HG03103 (cell line): ENCODE results near the gene CPTP.

Experiments used
- ATAC-seq: cut with Tn5 transposase; IDR thresholded peaks from one replicate; pipeline ENCODE4 v1.9.1; 2021; ENCODE audit warnings: low read depth; ENCODE audit not compliant: unreplicated experiment

CPTP gene

DNA sequence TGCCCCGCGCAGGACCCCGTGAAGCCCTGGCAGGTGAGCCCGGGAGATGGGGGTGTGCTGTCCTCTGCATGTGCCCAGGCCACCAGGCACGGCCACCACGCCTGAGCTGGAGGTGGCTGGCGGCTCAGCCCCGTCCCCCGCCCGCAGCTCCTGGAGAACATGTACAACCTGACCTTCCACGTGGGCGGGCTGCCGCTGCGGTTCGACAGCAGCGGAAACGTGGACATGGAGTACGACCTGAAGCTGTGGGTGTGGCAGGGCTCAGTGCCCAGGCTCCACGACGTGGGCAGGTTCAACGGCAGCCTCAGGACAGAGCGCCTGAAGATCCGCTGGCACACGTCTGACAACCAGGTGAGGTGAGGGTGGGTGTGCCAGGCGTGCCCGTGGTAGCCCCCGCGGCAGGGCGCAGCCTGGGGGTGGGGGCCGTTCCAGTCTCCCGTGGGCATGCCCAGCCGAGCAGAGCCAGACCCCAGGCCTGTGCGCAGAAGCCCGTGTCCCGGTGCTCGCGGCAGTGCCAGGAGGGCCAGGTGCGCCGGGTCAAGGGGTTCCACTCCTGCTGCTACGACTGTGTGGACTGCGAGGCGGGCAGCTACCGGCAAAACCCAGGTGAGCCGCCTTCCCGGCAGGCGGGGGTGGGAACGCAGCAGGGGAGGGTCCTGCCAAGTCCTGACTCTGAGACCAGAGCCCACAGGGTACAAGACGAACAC, 8.3 kb downstream of the CPTP start:
- ATAC-seq, result no peak

DNA sequence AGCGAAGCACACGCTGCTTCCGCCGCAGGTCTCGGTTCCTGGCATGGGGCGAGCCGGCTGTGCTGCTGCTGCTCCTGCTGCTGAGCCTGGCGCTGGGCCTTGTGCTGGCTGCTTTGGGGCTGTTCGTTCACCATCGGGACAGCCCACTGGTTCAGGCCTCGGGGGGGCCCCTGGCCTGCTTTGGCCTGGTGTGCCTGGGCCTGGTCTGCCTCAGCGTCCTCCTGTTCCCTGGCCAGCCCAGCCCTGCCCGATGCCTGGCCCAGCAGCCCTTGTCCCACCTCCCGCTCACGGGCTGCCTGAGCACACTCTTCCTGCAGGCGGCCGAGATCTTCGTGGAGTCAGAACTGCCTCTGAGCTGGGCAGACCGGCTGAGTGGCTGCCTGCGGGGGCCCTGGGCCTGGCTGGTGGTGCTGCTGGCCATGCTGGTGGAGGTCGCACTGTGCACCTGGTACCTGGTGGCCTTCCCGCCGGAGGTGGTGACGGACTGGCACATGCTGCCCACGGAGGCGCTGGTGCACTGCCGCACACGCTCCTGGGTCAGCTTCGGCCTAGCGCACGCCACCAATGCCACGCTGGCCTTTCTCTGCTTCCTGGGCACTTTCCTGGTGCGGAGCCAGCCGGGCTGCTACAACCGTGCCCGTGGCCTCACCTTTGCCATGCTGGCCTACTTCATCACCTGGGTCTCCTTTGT, 9.1 kb downstream of the CPTP start:
- no peak for ATAC-seq

DNA sequence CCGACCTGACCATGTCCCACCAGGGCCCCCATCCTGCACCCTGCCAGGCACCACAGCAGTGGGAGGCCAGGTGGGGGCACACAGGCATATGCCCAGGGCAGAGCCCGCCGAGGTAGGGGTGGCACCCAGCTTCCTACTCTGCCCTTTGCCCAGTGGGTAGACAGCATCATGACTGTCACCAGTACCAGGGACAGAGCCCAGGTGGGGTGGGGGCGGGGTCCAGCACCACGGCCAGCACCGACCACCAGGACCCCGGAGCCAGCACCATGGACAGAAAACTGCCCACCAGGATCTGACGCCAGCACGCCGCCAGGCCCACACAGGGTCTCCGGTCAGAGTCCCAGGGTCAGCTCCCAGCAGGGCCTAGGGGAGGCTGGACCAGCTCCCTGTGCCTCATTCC, 10.2 kb downstream of the CPTP start:
- no peak for ATAC-seq

DNA sequence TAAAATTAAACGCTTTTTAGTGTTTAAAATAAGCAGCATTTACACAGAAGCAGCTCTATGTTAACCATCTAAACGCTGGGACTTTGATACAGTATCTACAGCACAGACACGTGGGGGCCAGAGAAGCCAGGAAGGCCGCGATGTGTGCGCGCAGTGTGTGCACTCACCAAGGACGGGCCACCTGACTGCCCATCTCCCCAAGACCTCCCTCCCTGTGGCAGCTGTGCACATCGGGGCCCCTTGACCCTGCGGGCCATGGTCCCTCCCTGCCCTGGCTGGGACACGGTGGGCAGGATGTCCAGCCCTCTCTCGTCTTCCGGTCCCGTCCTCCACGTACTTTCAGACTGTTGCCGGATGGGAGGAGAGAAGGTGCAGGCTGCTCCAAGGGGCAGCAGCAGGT, 10.7 kb downstream of the CPTP start:
- no peak for ATAC-seq

DNA sequence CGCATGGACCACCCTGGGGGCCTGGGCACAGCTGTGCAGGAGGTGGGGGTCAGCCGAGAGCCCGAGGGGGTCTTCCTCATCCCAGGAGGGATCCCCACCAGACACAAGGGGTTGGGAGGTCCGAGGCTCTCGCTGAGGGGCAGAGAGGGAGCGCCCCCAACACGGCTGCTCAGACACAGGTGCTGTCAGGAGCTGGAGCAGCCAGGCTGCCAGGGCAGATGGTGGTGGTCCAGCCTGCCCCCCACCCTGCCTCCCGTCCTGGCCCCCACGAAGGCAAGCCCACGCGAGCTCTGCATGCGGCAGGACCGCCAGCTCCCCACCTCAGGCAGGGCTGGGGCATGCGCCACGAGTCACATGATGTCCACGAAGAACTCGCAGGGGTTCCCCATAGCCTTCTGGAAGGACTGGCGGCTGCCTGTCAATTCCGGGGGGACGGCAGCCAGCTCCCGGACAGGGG, 11.2 kb downstream of the CPTP start:
- ATAC-seq, result no peak

DNA sequence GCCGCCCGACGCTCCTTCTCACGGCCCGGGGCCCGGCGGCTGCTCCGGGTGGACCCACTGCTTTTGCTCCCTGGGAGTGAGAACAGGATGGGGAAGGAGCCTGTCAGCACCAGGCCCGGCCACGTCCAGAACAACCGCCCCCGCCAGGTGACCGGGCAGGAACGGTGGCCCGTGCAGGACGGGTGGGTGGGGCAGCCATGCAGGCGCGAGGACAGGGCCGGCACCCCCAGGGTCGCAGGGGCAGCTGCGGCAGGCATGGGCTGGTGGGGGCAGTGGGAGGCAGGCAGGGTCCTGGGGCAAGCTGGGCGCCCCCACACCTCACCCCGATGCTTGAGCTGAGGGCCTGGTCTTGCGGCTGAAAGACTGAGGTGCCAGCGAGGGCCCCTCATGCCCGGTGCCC, 11.8 kb downstream of the CPTP start:
- ATAC-seq, result no peak

DNA sequence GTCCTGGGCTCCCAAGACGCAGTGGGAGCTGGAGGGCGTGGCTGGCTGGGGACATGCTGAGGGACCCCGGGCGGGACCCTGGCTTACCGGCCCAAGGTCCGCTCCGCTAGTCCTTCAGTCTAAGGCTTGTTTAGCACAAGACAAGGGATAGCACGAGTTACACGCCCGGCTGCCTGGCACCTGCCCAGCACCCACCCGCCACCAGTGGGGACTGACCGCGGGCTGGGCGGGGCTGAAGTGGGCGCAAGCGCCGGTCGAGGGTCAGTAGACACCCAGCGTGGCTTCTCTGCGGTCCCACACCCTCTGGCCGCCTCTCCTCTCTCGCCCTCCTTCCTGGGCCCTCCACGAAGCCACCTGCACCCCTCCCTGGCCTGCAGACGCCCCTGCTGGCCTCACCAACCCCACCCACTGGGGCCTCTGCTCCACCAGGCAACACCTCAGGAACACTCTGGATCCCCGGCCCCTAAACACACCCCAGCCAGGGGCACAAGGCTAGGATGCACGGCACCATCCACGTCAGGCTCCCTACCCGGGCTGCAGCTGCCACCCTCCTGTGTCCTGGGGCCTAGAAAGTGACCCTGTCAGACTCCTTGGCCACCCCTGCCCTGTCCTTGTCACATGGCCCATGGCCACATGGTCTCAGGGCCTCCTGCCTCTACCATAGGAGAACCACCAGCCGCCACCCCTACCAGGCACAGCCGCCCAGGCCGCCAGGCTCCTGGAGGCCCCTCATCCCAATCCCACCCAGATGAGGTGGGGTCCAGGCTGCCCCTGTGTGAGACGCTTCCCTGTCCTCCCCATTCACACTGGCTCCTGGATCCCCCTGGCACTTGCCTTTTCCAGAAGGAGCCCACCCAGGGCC, 12.6 kb downstream of the CPTP start:
- ATAC-seq, result no peak

DNA sequence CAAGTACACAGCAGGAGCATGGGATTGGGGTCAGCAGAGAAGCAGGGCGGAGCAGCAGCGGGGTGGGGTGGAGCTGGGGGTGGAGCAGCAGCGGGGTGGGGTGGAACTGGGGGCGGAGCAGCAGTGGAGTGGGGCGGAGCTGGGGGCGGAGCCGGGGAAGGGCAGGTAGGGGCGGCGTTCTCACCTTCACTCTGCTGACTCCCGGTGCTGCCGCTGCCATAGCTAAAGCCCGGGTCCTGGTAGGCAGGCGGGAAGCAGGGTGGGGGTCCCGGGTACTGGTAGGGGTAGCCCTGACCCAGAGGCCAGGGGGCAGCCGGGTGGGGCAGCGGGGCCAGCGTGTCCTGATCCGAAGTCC, 13.2 kb downstream of the CPTP start:
- ATAC-seq, result no peak

DNA sequence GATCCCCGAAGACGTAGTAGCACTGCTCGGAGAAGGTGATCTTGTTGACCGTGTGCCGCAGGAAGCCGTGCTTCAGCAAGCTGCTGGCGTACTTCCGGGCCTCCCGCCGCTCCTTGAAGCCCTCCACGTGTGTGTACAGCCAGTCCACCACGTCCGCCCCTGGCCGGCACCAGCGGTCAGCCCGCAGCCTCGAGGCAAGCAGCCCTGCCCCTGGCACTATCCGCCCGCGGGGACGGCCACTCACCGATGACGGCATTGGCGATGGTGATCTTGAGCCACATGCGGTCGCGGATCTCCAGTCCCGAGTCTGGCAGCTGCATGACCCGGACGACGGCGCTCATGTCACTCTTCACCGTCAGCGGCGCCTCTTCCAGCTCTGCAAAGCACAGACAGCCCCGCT, 13.7 kb downstream of the CPTP start:
- no peak for ATAC-seq

DNA sequence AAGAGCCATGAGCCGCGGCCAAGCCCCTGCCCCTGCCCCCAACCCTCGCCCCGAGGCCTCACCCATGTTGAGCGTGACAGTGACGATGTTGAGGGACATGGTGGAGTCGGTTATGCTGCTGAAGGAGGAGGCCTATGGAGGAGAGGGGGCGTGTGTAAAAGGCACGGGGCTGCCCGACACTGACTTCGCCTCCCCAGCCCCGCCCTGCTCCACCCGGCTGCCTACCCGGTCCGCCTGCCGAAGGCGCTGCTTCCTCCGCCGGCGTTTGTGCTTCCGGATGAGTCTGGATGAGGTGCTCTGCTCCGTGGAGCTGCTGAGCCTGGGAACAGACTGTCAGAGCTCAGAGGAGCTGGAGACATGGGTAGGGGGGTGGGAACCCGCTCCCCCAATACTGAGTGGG, 15.6 kb downstream of the CPTP start:
- no peak for ATAC-seq

DNA sequence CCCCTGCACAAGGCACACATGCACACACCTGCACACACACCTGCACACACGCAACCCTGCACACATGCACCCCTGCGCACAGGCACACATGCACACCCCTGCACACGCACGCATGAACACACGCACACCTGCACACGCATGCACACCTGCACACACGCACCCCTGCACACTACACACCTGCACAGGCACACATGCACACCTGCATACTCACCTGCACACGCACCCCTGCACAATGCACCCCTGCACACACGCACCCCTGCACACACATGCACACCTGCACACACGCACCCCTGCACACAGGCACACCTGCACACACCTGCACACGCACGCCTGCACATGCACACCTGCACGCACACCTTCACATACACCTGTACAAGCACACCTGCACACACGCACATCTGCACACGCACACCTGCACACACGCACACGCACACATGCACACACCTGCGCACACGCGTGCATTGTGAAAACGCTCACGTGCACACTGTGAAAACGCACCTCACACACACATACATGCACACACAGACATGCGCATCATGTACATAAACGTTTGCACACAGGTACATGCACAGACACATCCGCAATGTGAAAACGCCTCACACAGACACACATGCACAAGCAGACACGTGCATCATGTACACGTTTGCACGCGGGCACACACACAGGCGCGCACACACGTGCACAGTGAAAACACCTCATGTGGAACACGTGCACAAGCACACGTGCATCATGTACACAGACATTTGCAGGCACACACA, 16.4 kb downstream of the CPTP start:
- no peak for ATAC-seq

DNA sequence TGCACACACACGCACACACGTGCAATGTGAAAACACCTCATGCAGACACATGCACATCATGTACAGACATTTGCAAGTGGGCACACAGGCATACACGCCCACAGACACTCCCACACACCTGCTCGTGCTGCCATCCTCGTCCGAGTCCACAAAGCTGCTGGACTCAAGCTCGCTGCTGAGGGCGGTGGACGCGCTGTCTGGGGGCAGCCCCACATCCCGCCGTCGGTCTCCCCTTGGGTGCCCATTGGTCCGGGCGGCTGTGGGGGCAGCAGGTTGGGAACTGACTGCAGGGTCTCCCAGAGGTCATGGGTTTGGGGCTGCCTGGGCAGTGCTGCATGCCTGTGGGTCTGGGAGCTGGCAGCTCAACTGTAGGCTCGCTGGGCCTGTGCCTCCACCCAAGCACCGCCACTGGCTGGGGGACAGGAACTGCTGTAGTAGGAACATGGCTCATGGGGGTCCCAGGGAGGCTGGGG, 17.0 kb downstream of the CPTP start:
- no peak for ATAC-seq

DNA sequence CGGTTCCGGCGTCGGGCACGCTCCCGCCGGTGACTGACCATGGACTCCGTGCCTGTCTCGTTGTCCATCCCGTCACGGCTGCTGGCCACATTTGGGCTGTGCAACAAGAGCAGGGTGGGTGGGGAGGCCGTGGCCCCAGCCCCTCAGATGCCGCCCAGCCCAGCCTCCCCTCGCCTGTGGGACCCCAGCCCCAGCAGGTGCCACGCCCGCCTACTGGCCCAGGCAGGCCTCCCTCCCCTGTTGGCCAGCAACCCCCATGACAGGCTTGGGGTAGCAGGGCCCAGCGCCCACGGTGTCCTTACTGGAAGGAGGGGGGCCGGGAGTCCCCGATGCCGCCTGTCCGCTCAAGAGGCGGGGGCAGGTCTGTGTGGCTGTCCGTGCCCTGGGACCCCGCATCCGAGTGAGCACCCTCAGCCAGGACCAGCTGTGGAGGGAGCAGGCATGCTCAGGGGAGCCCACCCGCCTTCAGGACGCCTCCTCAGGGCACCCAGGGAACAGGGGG, 17.5 kb downstream of the CPTP start:
- ATAC-seq, result no peak

DNA sequence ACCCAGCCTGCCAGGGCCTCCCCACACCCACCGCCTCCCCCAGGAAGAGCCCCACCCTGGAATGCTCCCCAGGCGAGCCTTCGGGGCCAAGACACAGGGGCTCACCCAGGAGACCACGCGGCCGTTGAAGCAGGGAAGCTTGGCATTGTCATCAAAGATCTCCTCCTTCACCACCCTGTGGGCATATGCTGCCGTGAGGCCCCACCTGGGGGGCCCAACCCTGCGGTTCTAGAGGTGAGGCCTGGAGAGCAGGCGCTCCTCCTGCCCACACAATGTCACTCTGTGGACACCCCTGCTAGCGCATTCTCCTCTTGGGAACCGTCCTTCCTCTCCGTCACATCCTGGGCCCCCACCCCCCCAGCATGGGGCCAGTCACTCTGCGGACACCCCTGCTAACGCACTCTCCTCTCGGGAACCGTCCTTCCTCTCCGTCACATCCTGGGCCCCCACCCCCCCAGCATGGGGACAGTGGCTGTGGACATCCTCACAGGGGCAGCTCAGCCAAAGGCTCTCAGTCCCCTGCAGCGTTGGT, 18.0 kb downstream of the CPTP start:
- ATAC-seq, result no peak

DNA sequence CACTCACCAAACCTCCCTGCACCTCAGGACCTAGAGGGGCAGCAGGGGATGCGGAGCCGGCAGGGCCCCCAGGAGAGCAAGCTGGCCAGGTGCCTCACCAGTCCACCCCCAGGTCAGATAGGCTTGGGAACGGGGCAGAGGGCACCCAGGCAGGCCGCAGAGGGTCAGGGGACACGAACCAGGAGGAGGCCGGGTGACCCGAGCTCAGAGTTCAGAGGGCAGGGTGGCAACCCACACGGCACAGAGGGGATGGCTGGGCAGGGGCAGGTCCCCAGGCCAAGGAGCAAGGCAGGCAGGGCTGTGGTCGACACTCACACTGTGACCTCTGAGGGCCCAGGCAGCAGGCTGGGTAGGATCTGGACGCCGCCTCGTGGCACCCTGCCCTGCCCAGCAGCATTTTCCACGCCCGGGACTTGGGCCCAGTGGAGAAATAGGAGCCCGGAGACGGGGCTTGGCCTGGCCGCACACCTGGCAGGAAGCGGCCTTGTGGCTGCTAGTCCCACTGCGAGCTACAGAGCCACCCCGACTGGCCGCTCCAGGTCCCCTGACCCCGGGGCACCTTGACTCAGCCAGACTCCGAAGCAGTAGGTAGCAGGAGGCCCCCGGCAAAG, 19.3 kb downstream of the CPTP start:
- ATAC-seq, result no peak

DNA sequence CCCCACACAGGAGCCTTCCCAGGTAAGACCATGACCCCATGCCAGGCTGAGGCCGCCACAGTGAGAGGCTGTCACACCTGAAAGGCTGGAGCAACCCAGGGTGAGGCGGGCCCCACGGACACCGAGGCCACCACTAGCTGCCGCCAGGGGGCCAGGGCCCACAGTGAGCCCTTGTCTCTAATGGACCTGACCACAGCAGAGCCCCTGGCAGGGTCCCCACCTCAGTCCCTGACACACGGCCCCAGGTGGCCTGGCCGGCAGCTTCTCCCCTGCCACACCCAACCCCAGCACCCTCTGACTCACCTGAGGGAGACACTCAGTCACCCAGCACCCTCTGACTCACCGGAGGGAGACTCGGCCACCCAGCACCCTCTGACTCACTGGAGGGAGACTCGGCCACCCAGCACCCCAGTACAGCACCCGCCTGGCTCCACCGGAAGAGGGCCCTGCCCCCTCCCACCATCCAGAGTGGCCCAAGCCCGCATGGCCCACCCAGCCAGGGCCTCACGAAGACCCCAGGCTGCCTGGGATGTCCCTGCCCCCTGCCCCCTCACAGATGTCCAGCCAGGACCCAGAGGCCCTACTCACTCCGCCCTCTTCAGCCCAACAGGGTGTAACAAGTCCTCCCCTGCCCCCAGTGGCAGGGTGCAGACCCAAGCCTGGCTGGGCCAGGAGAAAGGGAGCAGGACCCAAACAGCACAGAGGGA, 20.2 kb downstream of the CPTP start:
- no peak for ATAC-seq

DNA sequence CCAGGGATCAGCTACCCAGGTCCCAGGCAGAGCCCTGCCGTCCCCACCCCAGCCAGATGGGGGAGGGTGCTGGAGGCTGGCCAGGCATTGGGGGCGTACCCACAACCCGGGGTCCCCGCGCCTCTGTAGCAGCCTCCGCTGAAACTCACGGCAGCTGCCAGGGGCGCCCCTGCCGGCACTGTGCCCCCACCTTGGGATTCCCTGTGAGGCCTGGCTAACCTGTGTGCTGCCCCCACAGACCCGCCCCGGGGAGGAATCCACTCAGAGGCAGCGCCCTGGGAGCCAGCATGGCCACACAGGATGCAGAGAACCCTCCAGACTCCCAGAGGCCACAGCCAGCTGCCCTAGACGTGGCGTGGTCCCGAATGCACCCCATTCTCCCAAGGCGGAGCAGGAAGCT, 20.8 kb downstream of the CPTP start:
- no peak for ATAC-seq

DNA sequence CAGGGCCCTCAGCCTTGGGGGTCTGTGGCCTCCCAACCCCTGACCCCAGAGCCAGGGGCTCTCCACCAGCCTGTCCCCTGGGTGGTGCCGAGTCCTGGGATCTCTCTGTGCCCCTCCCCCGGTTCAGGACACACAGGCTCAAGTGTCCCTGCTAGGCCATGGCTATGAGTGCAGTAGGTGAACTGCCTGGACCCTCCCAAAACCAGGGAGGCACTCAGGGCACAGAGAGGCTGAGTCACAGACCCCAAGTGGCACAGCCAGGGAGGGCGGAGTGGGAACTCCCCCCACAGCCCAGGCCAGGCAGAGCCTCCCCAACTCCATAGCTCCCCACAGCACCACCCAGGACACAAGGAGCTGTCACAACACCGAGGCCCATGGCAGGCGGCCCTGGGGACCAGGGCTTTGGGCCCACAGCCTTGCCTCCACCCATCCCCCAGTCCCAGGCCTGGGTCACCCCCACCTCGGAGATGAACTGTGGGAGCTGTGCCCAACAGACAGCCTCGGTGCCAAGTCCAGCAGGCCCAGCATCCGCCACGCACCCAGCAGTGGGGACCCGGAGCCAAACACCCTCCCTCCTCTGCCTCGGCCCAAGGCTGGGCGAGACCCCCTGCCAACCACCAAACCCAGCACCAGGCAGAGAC, 21.4 kb downstream of the CPTP start:
- no peak for ATAC-seq

DNA sequence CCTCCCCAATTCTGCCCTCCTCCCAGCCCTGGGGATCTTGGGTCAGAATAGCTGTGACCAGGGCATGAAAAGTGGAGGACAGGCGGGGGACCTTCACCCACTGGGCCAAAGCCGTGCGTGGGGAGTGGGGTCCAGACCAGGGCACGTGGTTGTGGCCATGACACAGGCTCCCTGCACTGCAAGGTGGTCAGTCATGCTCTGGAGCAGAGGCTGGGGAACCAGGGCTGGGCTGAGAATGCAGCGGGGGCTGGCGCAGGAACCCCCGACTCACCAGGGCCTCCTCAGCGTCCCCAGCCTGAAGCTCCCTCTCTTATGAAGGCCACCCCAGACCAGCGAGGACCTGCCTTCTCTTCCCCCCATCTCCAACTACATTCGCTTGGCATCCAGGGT, 21.9 kb downstream of the CPTP start:
- no peak for ATAC-seq
